Tongue (tissue), 2 donors: ENCODE data around the gene ATXN7L1. TPM values are rescaled to one million over a fixed set of nuclear protein-coding genes. Genes with fewer than 3 reads are reported as not detected.

Experiments
- DNase-seq: peaks from one replicate; pipeline ENCODE4 v3.0.0-alpha.2; 2015
- total RNA-seq: library from RNA; depleted of rRNA; stranded (reverse); fragments of >200 nt; gene quantifications from one replicate; pipeline ENCODE4 v1.2.3, GENCODE V29; 2014

Gene ATXN7L1
- total RNA-seq, 1 donor from 2014 or later: 10.4 TPM

DNA sequence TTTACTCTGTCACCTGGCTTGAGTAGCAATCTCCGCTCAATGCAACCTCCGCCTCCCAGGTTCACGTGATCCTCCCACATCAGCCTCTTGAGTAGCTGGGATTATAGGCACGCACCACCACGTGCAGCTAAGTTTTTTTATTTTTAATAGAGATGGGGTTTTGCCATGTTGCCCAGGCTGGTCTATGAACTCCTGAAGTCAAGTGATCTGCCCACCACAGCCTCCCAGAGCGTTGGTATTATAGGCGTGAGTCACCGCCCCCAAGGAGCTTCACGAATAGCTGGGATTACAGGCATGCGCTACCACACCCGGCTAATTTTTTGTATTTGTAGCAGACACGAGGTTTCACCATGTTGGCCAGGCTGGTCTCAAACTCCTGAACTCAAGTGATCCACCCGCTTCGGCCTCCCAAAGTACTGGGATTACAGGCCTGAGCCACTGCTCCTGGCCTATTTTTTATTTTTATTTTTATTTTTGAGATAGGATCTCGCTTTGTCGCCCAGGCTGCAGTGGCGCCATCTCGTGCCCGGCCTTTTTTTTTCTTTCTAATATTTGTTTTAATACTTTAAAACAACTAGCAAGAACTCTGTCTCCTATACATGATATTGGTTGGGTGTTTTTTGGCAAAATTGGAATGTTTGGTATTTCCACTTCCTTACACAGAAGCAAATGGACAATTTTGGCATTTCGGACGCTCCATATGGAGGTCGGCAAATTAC, 296.2 kb downstream of the ATXN7L1 start:
- no peak for DNase-seq

- DNase-seq: no peak
These were observed 297.9 kb downstream of the ATXN7L1 start for GRCh38 chr7:105578496-105578895.

- DNase-seq: peak; percentile 72
These were observed 299.1 kb downstream of the ATXN7L1 start for GRCh38 chr7:105577251-105577650.

GRCh38 chr7:105571891-105572290, 304.5 kb downstream of the ATXN7L1 start:
- no peak for DNase-seq

DNA sequence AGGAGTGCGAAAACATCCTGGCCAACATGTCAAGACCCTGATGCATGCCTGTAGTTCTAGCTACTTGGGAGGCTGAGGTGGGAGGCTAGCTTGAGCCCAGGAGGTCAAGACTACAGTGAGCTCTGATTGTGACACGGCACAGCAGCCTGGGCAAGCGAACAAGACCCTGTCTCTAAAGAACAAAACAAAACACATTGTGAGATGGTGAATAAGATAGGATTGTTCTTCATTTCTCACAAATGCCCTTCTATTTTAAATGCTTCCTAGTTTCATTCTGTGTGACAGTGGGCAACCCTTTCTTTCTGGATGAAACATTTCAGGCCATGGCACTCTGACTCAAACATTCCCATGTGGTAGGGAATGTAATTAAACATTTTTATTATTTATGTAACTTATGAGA, 308.6 kb downstream of the ATXN7L1 start:
- no peak for DNase-seq

- DNase-seq: no peak
These were observed 309.4 kb downstream of the ATXN7L1 start for GRCh38 chr7:105567024-105567423.

- no peak for DNase-seq
These were observed 311.2 kb downstream of the ATXN7L1 start for GRCh38 chr7:105565190-105565589.

DNA sequence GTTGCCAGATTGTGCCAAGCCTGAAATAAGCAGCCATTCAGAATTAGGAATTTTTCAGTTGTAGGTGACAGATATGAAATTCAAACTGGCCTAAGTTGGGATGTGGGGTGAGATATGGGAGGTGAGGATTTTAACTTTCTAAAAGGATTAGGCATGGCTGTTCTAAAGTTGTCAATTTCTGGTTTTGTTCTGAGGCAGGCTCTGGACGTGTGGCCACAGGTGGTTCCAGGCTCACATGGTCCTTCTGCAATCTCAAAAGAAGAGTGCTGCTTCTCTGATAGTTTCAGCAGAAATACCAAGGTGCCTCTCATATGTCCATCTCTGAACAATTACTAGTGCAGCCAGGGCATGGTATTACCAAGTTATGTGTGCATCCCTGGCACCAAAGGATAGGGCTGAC, 316.5 kb downstream of the ATXN7L1 start:
- DNase-seq: no peak

Other genes starting within 250 kb of the ATXN7L1 start
- 4.1 TPM for gene CDHR3, start 86.7 kb upstream of the ATXN7L1 start, total RNA-seq
- 99.0 TPM for gene SYPL1, start 235.7 kb upstream of the ATXN7L1 start, total RNA-seq